CD14-positive monocyte (primary cell): ENCODE results near the gene CCDC170. TPM values are rescaled to one million over a fixed set of nuclear protein-coding genes. Genes with fewer than 3 reads are reported as not detected.

Experiments used
- DNase-seq, 3 donors: peaks; one replicate each; pipeline ENCODE4 v3.0.0-alpha.2; 2011 to 2022
- H2AFZ ChIP-seq: 2 replicates; pipeline ENCODE4 v1.6.0; 2012; ENCODE audit warnings: mild to moderate bottlenecking, low read depth, low read length, inconsistent platforms; ENCODE audit not compliant: insufficient read depth, poor library complexity, severe bottlenecking
- H3K27ac ChIP-seq, 2 donors: 1 replicate in 1 of 2; 2 replicates in 1 of 2; pipeline ENCODE4 v1.5.1; 2012 to 2013; ENCODE audit warnings: low read length in 2 of 2, control low read depth in 1 of 2, inconsistent platforms in 1 of 2, low read depth in 1 of 2, mild to moderate bottlenecking in 1 of 2
- H3K27me3 ChIP-seq, 2 donors: one replicate each; pipeline versions ENCODE4 v1.6.0 to v1.6.1; 2011 to 2013; ENCODE audit warnings: low read length in 2 of 2; ENCODE audit not compliant: control insufficient read depth in 2 of 2, insufficient read depth in 2 of 2
- H3K36me3 ChIP-seq, 2 donors: replicated peaks in 1 of 2; 1 replicate in 1 of 2; 2 replicates in 1 of 2; pipeline versions ENCODE4 v1.5.1 to v1.6.1; 2012 to 2013; ENCODE audit warnings: low read length in 2 of 2, control low read depth in 1 of 2, inconsistent platforms in 1 of 2, mild to moderate bottlenecking in 1 of 2; ENCODE audit not compliant: insufficient read depth in 2 of 2, control insufficient read depth in 1 of 2
- H3K4me1 ChIP-seq, 2 donors: 1 replicate in 1 of 2; 2 replicates in 1 of 2; pipeline versions ENCODE4 v1.5.1 to v1.6.1; 2012 to 2013; ENCODE audit warnings: low read length in 2 of 2, control low read depth in 1 of 2, inconsistent platforms in 1 of 2, mild to moderate bottlenecking in 1 of 2, moderate library complexity in 1 of 2; ENCODE audit not compliant: insufficient read depth in 2 of 2, control insufficient read depth in 1 of 2
- H3K4me2 ChIP-seq: replicated peaks from 2 replicates; pipeline ENCODE3; 2012; ENCODE audit warnings: low read length, moderate library complexity, mild to moderate bottlenecking; ENCODE audit not compliant: poor library complexity, severe bottlenecking; ENCODE audit errors: extremely low read depth
- H3K4me3 ChIP-seq, 3 experiments: fragments of 200-600 bp in 1 of 3; sonication (generic) in 1 of 3; replicated peaks in 1 of 3; 1 replicate in 2 of 3; 2 replicates in 1 of 3; pipeline ENCODE4 v1.5.1; 2011 to 2013; ENCODE audit warnings: low read length in 3 of 3, mild to moderate bottlenecking in 3 of 3, control low read depth in 2 of 3, low read depth in 2 of 3, inconsistent platforms in 1 of 3, moderate library complexity in 1 of 3
- H3K79me2 ChIP-seq: 2 replicates; pipeline ENCODE4 v1.6.0; 2012; ENCODE audit warnings: mild to moderate bottlenecking, control low read depth, inconsistent platforms, low read length, moderate library complexity; ENCODE audit not compliant: insufficient read depth
- H3K9ac ChIP-seq: 2 replicates; pipeline ENCODE4 v1.6.0; 2017; ENCODE audit warnings: low read length, mild to moderate bottlenecking; ENCODE audit not compliant: insufficient read depth, poor library complexity, severe bottlenecking
- H3K9me3 ChIP-seq, 2 donors: replicated peaks in 1 of 2; 1 replicate in 1 of 2; 2 replicates in 1 of 2; pipeline versions ENCODE4 v1.5.1 to v1.6.1; 2012 to 2013; ENCODE audit warnings: low read length in 2 of 2, control low read depth in 1 of 2; ENCODE audit not compliant: control insufficient read depth in 1 of 2, insufficient read depth in 1 of 2
- H4K20me1 ChIP-seq: 2 replicates; pipeline ENCODE4 v1.6.0; 2012; ENCODE audit warnings: mild to moderate bottlenecking, low read length, control low read depth, moderate library complexity; ENCODE audit not compliant: insufficient read depth
- H3K27ac Mint-ChIP-seq, 7 donors: one replicate each; pipeline ENCODE4 v1.8.0; 2020; ENCODE audit warnings: mild to moderate bottlenecking in 7 of 7, mixed read lengths in 7 of 7, moderate library complexity in 6 of 7, inconsistent platforms in 2 of 7
- H3K27me3 Mint-ChIP-seq, 3 donors: one replicate each; pipeline ENCODE4 v1.8.0; 2021 to 2022; ENCODE audit warnings: low read depth in 3 of 3, mild to moderate bottlenecking in 3 of 3, mixed read lengths in 3 of 3, moderate library complexity in 3 of 3, inconsistent platforms in 1 of 3
- H3K36me3 Mint-ChIP-seq, 2 donors: one replicate each; pipeline ENCODE4 v1.8.0; 2020; ENCODE audit warnings: mixed read lengths in 2 of 2, inconsistent platforms in 1 of 2, mild to moderate bottlenecking in 1 of 2
- H3K4me1 Mint-ChIP-seq: one replicate; pipeline ENCODE4 v1.8.0; 2020; ENCODE audit warnings: mild to moderate bottlenecking, mixed read lengths
- H3K4me3 Mint-ChIP-seq, 2 donors: one replicate each; pipeline ENCODE4 v1.8.0; 2020; ENCODE audit warnings: mild to moderate bottlenecking in 2 of 2, mixed read lengths in 2 of 2, moderate library complexity in 1 of 2
- H3K9me3 Mint-ChIP-seq, 7 donors: one replicate each; pipeline ENCODE4 v1.8.0; 2020 to 2022; ENCODE audit warnings: mixed read lengths in 7 of 7, mild to moderate bottlenecking in 6 of 7, moderate library complexity in 6 of 7, inconsistent platforms in 2 of 7
- CTCF ChIP-seq: fragments of 200-600 bp; IDR thresholded peaks from one replicate; pipeline ENCODE4 v1.8.0; 2022; ENCODE audit warnings: antibody characterized with exemption, mild to moderate bottlenecking
- WGBS: methylation state at CpG from one replicate; pipeline ENCODE4 v1.1.5; 2013; ENCODE audit warnings: missing lambda C conversion rate; ENCODE audit not compliant: insufficient coverage; 5-methylcytosine and 5-hydroxymethylcytosine counted together
- intact Hi-C, 2 donors: fragments of 100-400 bp; cut with micrococcal nuclease; formaldehyde crosslinking; loops; one replicate each; pipeline versions ENCODE4 v1.15.0 to v1.15.1; 2023
- polyA plus RNA-seq, 3 donors: library from polyadenylated mRNA; depleted of rRNA in 1 of 3; unstranded in 2 of 3; stranded (reverse) in 1 of 3; fragments of 300-500 nt in 2 of 3; fragments of >200 nt in 1 of 3; fragmentation: Illumina TruSeq in 2 of 3; gene quantifications; 1 replicate in 2 of 3; 2 replicates in 1 of 3; pipeline ENCODE4 v1.2.3, GENCODE V29; 2012 to 2021

CCDC170 gene
- polyA plus RNA-seq, 3 donors, result 4.2 to 7.0 (median 6.3) TPM

- H3K9me3 Mint-ChIP-seq, result peaks cover 5 to 15% (median 8%) of the 10 kb centered on the region in 7 donors
- H3K4me1 ChIP-seq, result peaks cover under 1 to 7% of the 10 kb centered on the region in 2 donors
- DNase-seq, result no peak
- H3K9ac ChIP-seq, result no peak overlapping the region
- peaks cover 18 to 41% of the 10 kb centered on the region in 2 donors for H3K36me3 Mint-ChIP-seq
- peaks cover 0 to 2% (median 0%) of the 10 kb centered on the region in 3 donors for H3K27me3 Mint-ChIP-seq
- TF ChIP-seq CTCF, result no peak
- no peak overlapping the region for H3K4me3 Mint-ChIP-seq
- H3K4me2 ChIP-seq, result no peak overlapping the region
- intact Hi-C loops, result no loop called here
- peaks cover 0 to 8% of the 10 kb centered on the region in 2 donors for H3K9me3 ChIP-seq
- H4K20me1 ChIP-seq, result no peaks in the 10 kb centered on the region
- H3K27ac ChIP-seq, result no peak overlapping the region
- H3K79me2 ChIP-seq, result no peaks in the 10 kb centered on the region
- no peaks in the 10 kb centered on the region for H3K27me3 ChIP-seq
- peaks cover 0 to 15% of the 10 kb centered on the region in 2 donors for H3K36me3 ChIP-seq
- H3K4me1 Mint-ChIP-seq, result peaks cover 6% of the 10 kb centered on the region
- H3K4me3 ChIP-seq, result no peak overlapping the region
- 100% methylated on average over 3 of the region's 13 CpGs for WGBS
- H3K27ac Mint-ChIP-seq, result no peak overlapping the region
- H2AFZ ChIP-seq, result no peak overlapping the region
These were observed 53.3 kb downstream of the CCDC170 start for GRCh38 chr6:151546941-151547659.

GRCh38 chr6:151548201-151548600 lies 54.4 kb downstream of the CCDC170 start:
- Histone ChIP-seq H3K9ac (no peak overlapping the region), H3K27me3 (no peaks in the 10 kb centered on the region), H2AFZ (no peak overlapping the region), H3K27ac (no peak overlapping the region), H3K9me3 (peaks cover 0 to 8% of the 10 kb centered on the region in 2 donors), H4K20me1 (no peaks in the 10 kb centered on the region), H3K4me3 (no peak overlapping the region), H3K79me2 (no peaks in the 10 kb centered on the region), H3K4me1 (peaks cover 11 to 18% of the 10 kb centered on the region in 2 donors), H3K4me2 (no peak overlapping the region), H3K36me3 (peaks cover 0 to 15% of the 10 kb centered on the region in 2 donors)
- intact Hi-C loops, result no loop called here
- Mint-ChIP-seq H3K36me3 (peaks cover 18 to 38% of the 10 kb centered on the region in 2 donors), H3K4me1 (peaks cover 14% of the 10 kb centered on the region), H3K27ac (no peak overlapping the region), H3K4me3 (no peak overlapping the region), H3K9me3 (peaks cover 5 to 15% (median 8%) of the 10 kb centered on the region in 7 donors), H3K27me3 (peaks cover 0 to 2% (median 0%) of the 10 kb centered on the region in 3 donors)
- no peak for TF ChIP-seq CTCF
- DNase-seq, result no peak
- WGBS, result 100% methylated on average over 4 of the region's 5 CpGs
